MCF 10A (cell line): ENCODE measurements around the gene C5orf15. TPM values are rescaled to one million over a fixed set of nuclear protein-coding genes. Genes with fewer than 3 reads are reported as not detected.

Experiments
- BruUV-seq: library from RNA; stranded (reverse); fragments of 400-500 nt; replicated peaks from 2 replicates; lab custom pipeline; 2021; lab: Mats Ljungman, UMichigan
- CTCF ChIA-PET: fragments of 300-600 bp; sonication (Branson Sonifier 250); formaldehyde crosslinking; extraction: SDS; loops from one replicate; lab custom pipeline; 2021; ENCODE audit warnings: antibody characterized with exemption, inconsistent platforms; lab: Yijun Ruan, JAX
- POLR2A ChIA-PET: fragments of 300-600, 350-650 bp; sonication (Branson Sonifier 250); formaldehyde crosslinking; extraction: SDS; loops from one replicate; lab custom pipeline; 2020; ENCODE audit warnings: antibody characterized with exemption, inconsistent platforms; lab: Yijun Ruan, JAX
- DNase-seq: peaks from one replicate; pipeline ENCODE4 v3.0.0-alpha.2; 2018; ENCODE audit not compliant: unreplicated experiment
- H3K27ac Mint-ChIP-seq: one replicate; pipeline ENCODE4 v1.8.0; 2022; ENCODE audit warnings: mild to moderate bottlenecking, low read depth, mixed read lengths; ENCODE audit not compliant: unreplicated experiment
- H3K27me3 Mint-ChIP-seq: one replicate; pipeline ENCODE4 v1.8.0; 2022; ENCODE audit warnings: mixed read lengths; ENCODE audit not compliant: insufficient read depth, unreplicated experiment
- H3K36me3 Mint-ChIP-seq: one replicate; pipeline ENCODE4 v1.8.0; 2022; ENCODE audit warnings: mild to moderate bottlenecking, moderate library complexity, mixed read lengths; ENCODE audit not compliant: insufficient read depth, unreplicated experiment
- H3K4me1 Mint-ChIP-seq: one replicate; pipeline ENCODE4 v1.8.0; 2022; ENCODE audit warnings: mixed read lengths; ENCODE audit not compliant: insufficient read depth, unreplicated experiment
- H3K4me3 Mint-ChIP-seq: one replicate; pipeline ENCODE4 v1.8.0; 2022; ENCODE audit warnings: mild to moderate bottlenecking, moderate library complexity, mixed read lengths; ENCODE audit not compliant: unreplicated experiment
- H3K9me3 Mint-ChIP-seq: one replicate; pipeline ENCODE4 v1.8.0; 2022; ENCODE audit warnings: mixed read lengths; ENCODE audit not compliant: unreplicated experiment
- intact Hi-C: fragments of 100-400 bp; cut with micrococcal nuclease; formaldehyde crosslinking; loops from 2 replicates; pipeline ENCODE4 v1.14.1; 2022
- total RNA-seq: library from RNA; stranded (reverse); gene quantifications from 2 replicates; pipeline ENCODE4 v1.2.3, GENCODE V29; 2022
- TF ChIP-seq, protein P1 (sequence below): fragments of 200-600 bp; IDR thresholded peaks from one replicate; pipeline ENCODE4 v1.8.0; 2022; ENCODE audit warnings: antibody characterized with exemption, mild to moderate bottlenecking; ENCODE audit not compliant: unreplicated experiment

Gene C5orf15
- total RNA-seq, 1 experiment from 2014 or later: 35.1 TPM

DNA sequence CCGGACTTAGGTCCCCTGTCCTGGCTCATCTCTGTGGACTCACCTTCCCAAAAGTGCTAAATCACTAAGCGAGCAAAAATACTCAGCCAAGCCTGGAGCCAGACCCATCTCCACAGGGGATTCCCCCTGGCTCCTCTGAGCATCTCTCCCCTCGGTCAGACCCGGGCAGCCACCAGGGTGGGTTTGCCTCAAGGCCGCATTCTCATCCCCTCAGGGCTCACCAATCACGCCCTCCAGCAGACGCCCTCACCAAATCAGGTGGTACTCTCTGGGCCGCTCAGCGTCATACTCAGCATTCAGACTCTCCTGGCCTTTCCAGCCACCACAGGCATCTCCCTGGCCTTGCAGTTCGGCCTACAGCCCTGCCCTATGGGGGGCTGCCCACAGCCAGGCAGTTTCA lies 49.7 kb downstream of the C5orf15 start:
- Mint-ChIP-seq H3K27me3 (peaks cover 15% of the 10 kb centered on the region), H3K9me3 (no peaks in the 10 kb centered on the region), H3K4me1 (no peaks in the 10 kb centered on the region), H3K4me3 (no peak overlapping the region), H3K27ac (no peak overlapping the region), H3K36me3 (no peaks in the 10 kb centered on the region)
- ChIA-PET POLR2A (no interaction called here), CTCF (interaction anchor here (1.1 kb wide), 1 partner anchor 9 kb away, joined by 3 read pairs; no protein-coding TSS in a partner anchor)
- no peak for DNase-seq
- TF ChIP-seq, protein P1, sequence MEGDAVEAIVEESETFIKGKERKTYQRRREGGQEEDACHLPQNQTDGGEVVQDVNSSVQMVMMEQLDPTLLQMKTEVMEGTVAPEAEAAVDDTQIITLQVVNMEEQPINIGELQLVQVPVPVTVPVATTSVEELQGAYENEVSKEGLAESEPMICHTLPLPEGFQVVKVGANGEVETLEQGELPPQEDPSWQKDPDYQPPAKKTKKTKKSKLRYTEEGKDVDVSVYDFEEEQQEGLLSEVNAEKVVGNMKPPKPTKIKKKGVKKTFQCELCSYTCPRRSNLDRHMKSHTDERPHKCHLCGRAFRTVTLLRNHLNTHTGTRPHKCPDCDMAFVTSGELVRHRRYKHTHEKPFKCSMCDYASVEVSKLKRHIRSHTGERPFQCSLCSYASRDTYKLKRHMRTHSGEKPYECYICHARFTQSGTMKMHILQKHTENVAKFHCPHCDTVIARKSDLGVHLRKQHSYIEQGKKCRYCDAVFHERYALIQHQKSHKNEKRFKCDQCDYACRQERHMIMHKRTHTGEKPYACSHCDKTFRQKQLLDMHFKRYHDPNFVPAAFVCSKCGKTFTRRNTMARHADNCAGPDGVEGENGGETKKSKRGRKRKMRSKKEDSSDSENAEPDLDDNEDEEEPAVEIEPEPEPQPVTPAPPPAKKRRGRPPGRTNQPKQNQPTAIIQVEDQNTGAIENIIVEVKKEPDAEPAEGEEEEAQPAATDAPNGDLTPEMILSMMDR: no peak
- intact Hi-C loops: no loop called here
- no TSS peak for BruUV-seq

DNA sequence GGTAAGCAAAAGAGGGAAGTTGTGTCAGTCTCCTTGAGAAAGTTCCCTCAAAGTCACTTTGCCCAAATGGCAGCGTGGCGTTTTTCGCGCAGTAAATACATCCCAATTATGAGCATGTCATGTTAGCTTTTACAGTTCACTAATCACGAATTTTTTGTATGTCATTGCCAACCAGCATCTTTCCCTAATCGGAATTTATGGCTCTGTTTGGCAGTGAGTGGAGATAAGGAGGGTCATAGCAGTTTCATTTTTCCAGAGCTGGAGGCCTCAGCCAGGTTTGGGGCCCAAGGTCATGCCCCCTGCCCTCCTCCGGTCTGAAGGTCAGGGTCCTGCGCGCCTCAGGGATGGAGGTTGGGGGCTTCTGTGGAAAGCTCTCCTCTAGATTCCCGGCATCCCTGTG lies 50.1 kb downstream of the C5orf15 start:
- no peak overlapping the region for H3K4me3 Mint-ChIP-seq
- H3K9me3 Mint-ChIP-seq: no peaks in the 10 kb centered on the region
- intact Hi-C loops: no loop called here
- DNase-seq: no peak
- no TSS peak for BruUV-seq
- H3K4me1 Mint-ChIP-seq: no peaks in the 10 kb centered on the region
- ChIA-PET CTCF (interaction anchor here (1.1 kb wide), 1 partner anchor 9 kb away, joined by 3 read pairs; no protein-coding TSS in a partner anchor), POLR2A (no interaction called here)
- no peaks in the 10 kb centered on the region for H3K36me3 Mint-ChIP-seq
- TF ChIP-seq, protein P1: no peak
- H3K27ac Mint-ChIP-seq: no peak overlapping the region
- H3K27me3 Mint-ChIP-seq: peaks cover 12% of the 10 kb centered on the region

GRCh38 chr5:133917785-133918184 lies 50.6 kb downstream of the C5orf15 start:
- TF ChIP-seq, protein P1: no peak
- ChIA-PET CTCF (no interaction called here), POLR2A (no interaction called here)
- Mint-ChIP-seq H3K36me3 (no peaks in the 10 kb centered on the region), H3K9me3 (no peaks in the 10 kb centered on the region), H3K27ac (no peak overlapping the region), H3K27me3 (peaks cover 9% of the 10 kb centered on the region), H3K4me1 (no peaks in the 10 kb centered on the region), H3K4me3 (no peak overlapping the region)
- intact Hi-C loops: no loop called here
- no peak for DNase-seq
- no TSS peak for BruUV-seq

DNA sequence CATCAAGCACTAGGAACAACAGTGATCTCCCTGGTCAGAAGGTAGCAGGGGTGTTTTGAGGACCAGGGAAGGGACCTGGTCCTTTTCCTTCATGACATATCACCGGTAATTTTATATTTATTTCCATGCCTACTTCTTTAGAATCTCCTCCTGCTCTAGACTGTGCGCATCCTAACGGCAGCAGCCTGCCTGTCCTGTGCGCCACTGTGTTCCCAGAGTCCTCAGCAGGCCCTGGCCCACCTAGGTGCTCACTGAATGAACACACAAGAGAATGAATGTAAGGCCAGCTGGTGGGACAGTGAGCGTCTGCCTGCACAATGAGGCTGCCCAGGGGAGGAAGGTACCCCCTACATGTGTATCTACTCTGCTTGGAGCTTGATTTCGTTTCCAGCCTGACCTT lies 51.5 kb downstream of the C5orf15 start:
- intact Hi-C loops: no loop called here
- Mint-ChIP-seq H3K4me3 (no peak overlapping the region), H3K27ac (no peak overlapping the region), H3K36me3 (no peaks in the 10 kb centered on the region), H3K27me3 (no peaks in the 10 kb centered on the region), H3K4me1 (no peaks in the 10 kb centered on the region), H3K9me3 (no peaks in the 10 kb centered on the region)
- POLR2A ChIA-PET: no interaction called here
- no TSS peak for BruUV-seq
- DNase-seq: no peak
- TF ChIP-seq, protein P1: no peak
- CTCF ChIA-PET: no interaction called here
